Heart left ventricle (tissue), 13 donors: Measurements from ENCODE around the gene MAPK8IP1.

Source experiments
- CTCF ChIP-seq, 12 donors: fragments of 200-600 bp; sonication (generic) in 4 of 12; IDR thresholded peaks; one replicate each; pipeline versions ENCODE4 v1.5.0 to v1.8.0; 2018 to 2022; ENCODE audit warnings: antibody characterized with exemption in 12 of 12, mild to moderate bottlenecking in 5 of 12
- POLR2A ChIP-seq, 2 donors: fragments of 450-650 bp; IDR thresholded peaks; one replicate each; pipeline ENCODE4 v1.6.1; 2017; ENCODE audit warnings: antibody characterized with exemption in 2 of 2, mild to moderate bottlenecking in 2 of 2, moderate library complexity in 2 of 2
- donor health status: ischemic (EF 13 %, LVEDD 7.1; RV severe dilation, severe dysfunction).
- donor health status: DM: no; HTN: yes; CAD: no.
- donor health status: DM: no; HTN: no; CAD: no.
- donor health status: ischemic (EF 25% LVEDD 6.9; RV normal size, moderate dysfunction).
- donor health status: ischemic (EF 25% LVEDD 5.7; RV mildly dilated, moderate dysfunction).
- donor health status: ischemic (EF 35%, LVEDD 5.7; RV mildly dilated, moderate dysfunction).
- donor health status: nonischemic (EF 11% LVEDD 7.7; RV severe dilation, severe dysfunction).
- donor health status: DM: yes; HTN: yes; CAD: no.
- donor health status: PGD.
- donor health status: ischemic (EF 29% LVEDD 5.4; RV normal size, mild dysfunction).
- donor health status: nonischemic (EF 23%, LVEDD 6.1; RV moderate dilation, normal function).

GRCh38 chr11:45907911-45908370 lies 22.5 kb downstream of the MAPK8IP1 start:
- TF ChIP-seq CTCF (IDR thresholded peaks at IDR 0.05), result no peak
- no peak for TF ChIP-seq POLR2A (IDR thresholded peaks at IDR 0.05)
